IMR-90 (cell line): Measurements from ENCODE around the gene RPTOR.

Source experiments
- CTCF ChIP-seq: conservative IDR thresholded peaks from 2 replicates; pipeline ENCODE4 v1.5.1; 2012; ENCODE audit warnings: mild to moderate bottlenecking, low read depth, low read length, improper control_type of control experiment
- MAFK ChIP-seq: IDR thresholded peaks from 2 replicates; pipeline ENCODE4 v1.6.1; 2012; ENCODE audit warnings: low read depth, low read length, improper control_type of control experiment
- MAZ ChIP-seq: IDR thresholded peaks from 2 replicates; pipeline ENCODE4 v1.6.1; 2012; ENCODE audit warnings: low read depth, mild to moderate bottlenecking, low read length, improper control_type of control experiment, moderate library complexity, borderline replicate concordance
- MXI1 ChIP-seq: IDR thresholded peaks from 2 replicates; pipeline ENCODE4 v1.6.1; 2012; ENCODE audit warnings: low read depth, mild to moderate bottlenecking, low read length, moderate library complexity, borderline replicate concordance
- NFE2L2 ChIP-seq: fragments of 150-350 bp; IDR thresholded peaks from 2 replicates; pipeline ENCODE4 v1.6.1; 2016; ENCODE audit warnings: low read depth, mild to moderate bottlenecking, low read length
- POLR2A ChIP-seq: IDR thresholded peaks from 2 replicates; pipeline ENCODE4 v1.6.1; 2012; ENCODE audit warnings: mild to moderate bottlenecking, low read depth, low read length
- RAD21 ChIP-seq: IDR thresholded peaks from 2 replicates; pipeline ENCODE4 v1.6.1; 2012; ENCODE audit warnings: low read length, improper control_type of control experiment
- RCOR1 ChIP-seq: IDR thresholded peaks from 2 replicates; pipeline ENCODE4 v1.6.1; 2012; ENCODE audit warnings: mild to moderate bottlenecking, low read length, improper control_type of control experiment; ENCODE audit not compliant: insufficient replicate concordance
- RFX5 ChIP-seq: IDR thresholded peaks from 2 replicates; pipeline ENCODE4 v1.8.0; 2012; ENCODE audit warnings: low read depth, mild to moderate bottlenecking, low read length, moderate library complexity
- USF2 ChIP-seq: fragments of 150-350 bp; IDR thresholded peaks from 2 replicates; pipeline ENCODE4 v1.6.1; 2017; ENCODE audit warnings: mild to moderate bottlenecking, antibody characterized with exemption, low read length, low read depth

GRCh38 chr17:80949451-80950421, 405.1 kb downstream of the RPTOR start:
- TF ChIP-seq POLR2A (no peak), CTCF (no peak), RFX5 (no peak), MAFK (no peak), RAD21 (no peak), MXI1 (no peak), RCOR1 (no peak), USF2 (no peak), MAZ (no peak), NFE2L2 (no peak)
